Spleen (tissue), 11 donors: ENCODE data around the gene PVALEF. TPM values are rescaled to one million over a fixed set of nuclear protein-coding genes. Genes with fewer than 3 reads are reported as not detected.

ENCODE experiments used
- DNase-seq: peaks from one replicate; pipeline ENCODE4 v3.0.0-alpha.2; 2020
- H3K27ac ChIP-seq, 8 donors: fragments of 200-600 bp; sonication (generic) in 7 of 8; 1 replicate in 4 of 8; 2 replicates in 4 of 8; pipeline versions ENCODE4 v1.5.0 to v1.8.0; 2016 to 2021; ENCODE audit warnings: inconsistent platforms in 4 of 8, mild to moderate bottlenecking in 4 of 8, moderate library complexity in 1 of 8
- H3K27me3 ChIP-seq, 7 donors: fragments of 200-600 bp; sonication (generic) in 6 of 7; replicated peaks in 1 of 7; 1 replicate in 4 of 7; 2 replicates in 3 of 7; pipeline versions ENCODE4 v1.5.0 to v1.8.0; 2016 to 2021; ENCODE audit warnings: inconsistent platforms in 3 of 7, mild to moderate bottlenecking in 1 of 7
- H3K36me3 ChIP-seq, 6 donors: fragments of 200-600 bp; sonication (generic) in 5 of 6; 1 replicate in 4 of 6; 2 replicates in 2 of 6; pipeline versions ENCODE4 v1.5.0 to v1.8.0; 2016 to 2021; ENCODE audit warnings: inconsistent platforms in 2 of 6
- H3K4me1 ChIP-seq, 6 donors: fragments of 200-600 bp; sonication (generic) in 5 of 6; 1 replicate in 3 of 6; 2 replicates in 3 of 6; pipeline versions ENCODE4 v1.5.0 to v1.8.0; 2016 to 2021; ENCODE audit warnings: inconsistent platforms in 3 of 6
- H3K4me3 ChIP-seq, 8 donors: fragments of 200-600 bp; sonication (generic) in 7 of 8; 1 replicate in 4 of 8; 2 replicates in 4 of 8; pipeline versions ENCODE4 v1.5.0 to v1.8.0; 2016 to 2021; ENCODE audit warnings: inconsistent platforms in 4 of 8, mild to moderate bottlenecking in 4 of 8, moderate library complexity in 2 of 8
- H3K9me3 ChIP-seq, 8 donors: fragments of 200-600 bp; sonication (generic) in 7 of 8; 1 replicate in 4 of 8; 2 replicates in 4 of 8; pipeline versions ENCODE4 v1.5.0 to v1.8.0; 2016 to 2021; ENCODE audit warnings: inconsistent platforms in 4 of 8
- CTCF ChIP-seq, 11 experiments: fragments of 200-600 bp in 7 of 11; fragments of 450-650 bp in 4 of 11; sonication (generic) in 4 of 11; IDR thresholded peaks in 8 of 11; conservative IDR thresholded peaks in 3 of 11; 1 replicate in 7 of 11; 2 replicates in 4 of 11; pipeline versions ENCODE4 v1.4.0 to v1.8.0; 2016 to 2021; ENCODE audit warnings: antibody characterized with exemption in 11 of 11, inconsistent platforms in 4 of 11, mild to moderate bottlenecking in 1 of 11
- POLR2A ChIP-seq, 3 donors: fragments of 450-650 bp; IDR thresholded peaks; one replicate each; pipeline ENCODE4 v1.5.1; 2017; ENCODE audit warnings: antibody characterized with exemption in 3 of 3, mild to moderate bottlenecking in 1 of 3
- POLR2AphosphoS5 ChIP-seq, 3 donors: sonication (generic); formaldehyde crosslinking; IDR thresholded peaks; one replicate each; pipeline ENCODE4 v1.5.1; 2017; ENCODE audit warnings: antibody characterized with exemption in 3 of 3
- WGBS, 5 donors: extraction: QIAGEN DNeasy Blood & Tissue Kit in 3 of 5; methylation state at CpG; one replicate each; pipeline versions ENCODE4 v1.1.5 to v1.1.7; 2013 to 2018; 5-methylcytosine and 5-hydroxymethylcytosine counted together
- intact Hi-C: fragments of 100-400 bp; cut with DNase I; formaldehyde crosslinking; loops from one replicate; pipeline ENCODE4 v1.15.0; 2023; ENCODE audit warnings: low total_unique reads
- polyA plus RNA-seq, 3 donors: library from polyadenylated mRNA; stranded (reverse); fragments of 200-250 nt; gene quantifications; one replicate each; pipeline ENCODE4 v1.2.1, GENCODE V29; 2013
- total RNA-seq, 7 donors: library from RNA; depleted of rRNA in 3 of 7; stranded (reverse); fragments of >200 nt in 3 of 7; fragmentation: NEBNext Ultra II Directional in 4 of 7; extraction: Animal tissue kit (Norgen Biotek cat#: 25700) in 4 of 7; gene quantifications; one replicate each; pipeline versions ENCODE4 v1.1.0 to v1.2.1, GENCODE V29; 2016 to 2021
- donor health status: healthy with polysubstance abuse.
- donor health status: DM: no; HTN: no; CAD: no; lungs with moderate emphysema.
- donor health status: DM: no; HTN: no; CAD: no.
- donor health status: Bipolar disorder and iron deficiency.
- donor health status: healthy.
- donor health status: DM: no; HTN: no; CAD: no.
- donor health status: DM: yes; HTN: yes; CAD: no.

PVALEF gene
- total and polyA plus RNA-seq, 10 donors: not detected

DNA sequence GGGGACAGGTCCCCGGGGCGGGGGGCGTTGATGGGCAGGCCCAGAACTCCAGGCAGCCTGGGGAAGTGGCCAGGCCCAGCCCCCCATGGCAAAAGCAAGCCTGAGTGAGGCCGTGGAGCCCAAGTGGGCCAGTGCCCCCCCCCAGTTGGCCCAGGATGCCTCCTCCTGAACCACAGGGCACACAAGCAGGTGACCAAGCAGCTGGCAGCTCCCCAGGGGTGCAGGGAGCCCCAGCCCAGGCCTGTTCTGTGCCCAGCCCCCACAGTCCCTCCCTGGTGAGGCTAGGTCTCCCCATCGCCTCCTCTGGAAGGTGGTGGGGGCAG is 38.2 kb upstream of the PVALEF start:
- intact Hi-C loops: no loop called here
- Histone ChIP-seq H3K27me3 (peaks cover 0 to 4% (median 0%) of the 10 kb centered on the region in 7 donors), H3K4me3 (no peak overlapping the region), H3K9me3 (no peaks in the 10 kb centered on the region), H3K36me3 (peaks cover 0 to 84% (median 2%) of the 10 kb centered on the region in 6 donors), H3K4me1 (no peaks in the 10 kb centered on the region), H3K27ac (no peak overlapping the region)
- no peak for DNase-seq
- no peak for TF ChIP-seq POLR2A (IDR thresholded peaks at IDR 0.05)
- no peak for TF ChIP-seq CTCF (IDR thresholded peaks at IDR 0.05 in 8 of 11, conservative IDR thresholded peaks at IDR 0.05 in 3 of 11)
- no peak for TF ChIP-seq POLR2AphosphoS5 (IDR thresholded peaks at IDR 0.05)
- WGBS, 5 donors: 49 to 100% (median 66%) methylated on average over 1 to 5 of the region's 5 CpGs

- intact Hi-C loops: no loop called here
- H3K27me3 ChIP-seq: peaks cover 0 to 3% (median 0%) of the 10 kb centered on the region in 7 donors
- H3K27ac ChIP-seq: no peak overlapping the region
- peaks cover 0 to 78% (median 0%) of the 10 kb centered on the region in 6 donors for H3K36me3 ChIP-seq
- no peak overlapping the region for H3K4me3 ChIP-seq
- WGBS, 5 donors: 80 to 92% (median 84%) methylated on average over 22 to 25 of the region's 25 CpGs
- no peaks in the 10 kb centered on the region for H3K9me3 ChIP-seq
- TF ChIP-seq POLR2A (IDR thresholded peaks at IDR 0.05) (no peak), CTCF (IDR thresholded peaks at IDR 0.05 in 8 of 11, conservative IDR thresholded peaks at IDR 0.05 in 3 of 11) (no peak), POLR2AphosphoS5 (IDR thresholded peaks at IDR 0.05) (no peak)
- H3K4me1 ChIP-seq: peaks cover 0 to 5% (median 2%) of the 10 kb centered on the region in 6 donors
- no peak for DNase-seq
Measured at GRCh38 chr17:81127526-81128177, 37.7 kb upstream of the PVALEF start.

DNA sequence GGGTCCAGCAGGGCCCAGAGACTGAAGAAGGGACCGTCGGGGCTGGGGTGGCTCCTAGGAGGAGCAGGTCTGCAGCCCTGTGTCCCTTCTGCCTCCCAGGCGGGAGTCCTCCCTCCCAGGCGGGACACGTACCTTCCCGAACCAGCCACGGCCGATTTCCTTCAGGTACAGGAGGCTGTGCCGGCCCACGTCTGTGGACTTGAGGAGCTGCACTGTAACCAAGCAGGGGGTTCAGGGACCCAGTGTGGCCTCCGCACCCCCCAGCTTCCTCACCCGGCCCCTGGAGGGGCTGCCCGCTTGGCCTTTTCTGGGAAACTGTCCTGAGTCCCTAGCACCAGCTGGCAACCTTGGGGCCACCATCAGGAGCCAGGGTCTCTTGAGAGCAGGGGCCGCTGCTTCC is 37.0 kb upstream of the PVALEF start:
- no peak overlapping the region for H3K27ac ChIP-seq
- peaks cover 0 to 11% (median 5%) of the 10 kb centered on the region in 6 donors for H3K4me1 ChIP-seq
- no peaks in the 10 kb centered on the region for H3K9me3 ChIP-seq
- TF ChIP-seq POLR2A (IDR thresholded peaks at IDR 0.05) (no peak), CTCF (IDR thresholded peaks at IDR 0.05 in 8 of 11, conservative IDR thresholded peaks at IDR 0.05 in 3 of 11) (no peak)
- peaks cover 0 to 71% (median 0%) of the 10 kb centered on the region in 6 donors for H3K36me3 ChIP-seq
- no peak for DNase-seq
- H3K27me3 ChIP-seq: no peaks in the 10 kb centered on the region
- intact Hi-C loops: no loop called here
- no peak overlapping the region for H3K4me3 ChIP-seq
- 89 to 96% (median 91%) methylated on average over 4 to 14 of the region's 14 CpGs for WGBS, 5 donors

GRCh38 chr17:81128774-81129173 is 36.5 kb upstream of the PVALEF start:
- WGBS, 5 donors: 60 to 94% (median 92%) methylated on average over 1 to 23 of the region's 23 CpGs
- no peak for DNase-seq
- no peaks in the 10 kb centered on the region for H3K27me3 ChIP-seq
- no peak overlapping the region for H3K4me3 ChIP-seq
- H3K9me3 ChIP-seq: no peaks in the 10 kb centered on the region
- no peak overlapping the region for H3K27ac ChIP-seq
- TF ChIP-seq CTCF (IDR thresholded peaks at IDR 0.05 in 8 of 11, conservative IDR thresholded peaks at IDR 0.05 in 3 of 11) (no peak), POLR2AphosphoS5 (IDR thresholded peaks at IDR 0.05) (no peak), POLR2A (IDR thresholded peaks at IDR 0.05) (no peak)
- H3K36me3 ChIP-seq: peaks cover 0 to 69% (median 0%) of the 10 kb centered on the region in 6 donors
- peaks cover 0 to 16% (median 7%) of the 10 kb centered on the region in 6 donors for H3K4me1 ChIP-seq
- intact Hi-C loops: no loop called here
